Upper lobe of left lung (tissue), 6 donors: ENCODE results near the gene EPOP. TPM values are rescaled to one million over a fixed set of nuclear protein-coding genes. Genes with fewer than 3 reads are reported as not detected.

Experiments used
- ATAC-seq, 2 donors: fragments of 200-7000 bp; cut with Tn5 transposase; one replicate each; pipeline ENCODE4 v1.9.1; 2022; ENCODE audit warnings: mild to moderate bottlenecking in 2 of 2, moderate library complexity in 2 of 2; ENCODE audit not compliant: low FRiP score in 2 of 2
- DNase-seq, 2 donors: peaks; one replicate each; pipeline ENCODE4 v3.0.0-alpha.2; 2019 to 2020
- H3K27ac ChIP-seq, 4 donors: fragments of 200-600 bp; sonication (generic); one replicate each; pipeline ENCODE4 v1.5.1; 2016 to 2019
- H3K27me3 ChIP-seq, 4 donors: fragments of 200-600 bp; sonication (generic); one replicate each; pipeline ENCODE4 v1.5.1; 2017 to 2019
- H3K36me3 ChIP-seq, 4 donors: fragments of 200-600 bp; sonication (generic); one replicate each; pipeline ENCODE4 v1.5.1; 2016 to 2019
- H3K4me1 ChIP-seq, 4 donors: fragments of 200-600 bp; sonication (generic); one replicate each; pipeline ENCODE4 v1.5.1; 2018 to 2019
- H3K4me3 ChIP-seq, 4 donors: fragments of 200-600 bp; sonication (generic); one replicate each; pipeline ENCODE4 v1.5.1; 2017 to 2019; ENCODE audit warnings: mild to moderate bottlenecking in 2 of 4, moderate library complexity in 1 of 4
- H3K9me3 ChIP-seq, 4 donors: fragments of 200-600 bp; sonication (generic); one replicate each; pipeline ENCODE4 v1.5.1; 2018 to 2019
- CTCF ChIP-seq, 6 experiments: fragments of 450-650 bp in 4 of 6; fragments of 200-600 bp in 2 of 6; sonication (generic) in 2 of 6; IDR thresholded peaks; one replicate each; pipeline ENCODE4 v1.5.1; 2016 to 2019; ENCODE audit warnings: antibody characterized with exemption in 6 of 6
- EP300 ChIP-seq, 4 donors: sonication (generic); formaldehyde crosslinking; IDR thresholded peaks; one replicate each; pipeline ENCODE4 v1.5.1; 2017; ENCODE audit warnings: antibody characterized with exemption in 4 of 4, control low read depth in 2 of 4
- POLR2A ChIP-seq, 4 donors: fragments of 450-650 bp; IDR thresholded peaks; one replicate each; pipeline ENCODE4 v1.5.1; 2016 to 2017; ENCODE audit warnings: antibody characterized with exemption in 4 of 4, mild to moderate bottlenecking in 2 of 4
- POLR2AphosphoS5 ChIP-seq, 2 donors: sonication (generic); formaldehyde crosslinking; IDR thresholded peaks; one replicate each; pipeline ENCODE4 v1.5.1; 2017; ENCODE audit warnings: antibody characterized with exemption in 2 of 2
- WGBS, 2 donors: methylation state at CpG; one replicate each; pipeline ENCODE4 v1.1.5; 2017 to 2018; 5-methylcytosine and 5-hydroxymethylcytosine counted together
- total RNA-seq, 6 donors: library from RNA; depleted of rRNA in 4 of 6; stranded (reverse); fragments of >200 nt in 4 of 6; gene quantifications; one replicate each; pipeline versions ENCODE4 v1.1.0 to v1.2.1, GENCODE V29; 2016 to 2021
- donor health status: DM: no; HTN: no; CAD: no; lungs with moderate emphysema.
- donor health status: DM: no; HTN: yes; CAD: no; lungs with severe emphysema.

EPOP gene
- 1 to 10 TPM; 1.1 to 2.3 (median 1.8) TPM for total RNA-seq

GRCh38 chr17:38674749-38675615 is at the start of gene EPOP:
TSS of gene EPOP (minus strand) at chr17:38674957. CDS start at chr17:38674495, 462 bp downstream.
- TF ChIP-seq POLR2A (IDR thresholded peaks at IDR 0.05) (peak in 3 of 4 donors; percentile 46 to 74 (median 61)), POLR2AphosphoS5 (IDR thresholded peaks at IDR 0.05) (peak; percentile 40 to 56), EP300 (IDR thresholded peaks at IDR 0.05) (no peak)
- peaks cover 4 to 43% (median 23%) of the 10 kb centered on the region in 4 donors for H3K27me3 ChIP-seq
- DNase-seq: peak; percentile 88 to 98
- peak; percentile 86 to 94 for ATAC-seq
- H3K36me3 ChIP-seq: no peaks in the 10 kb centered on the region
- H3K9me3 ChIP-seq: no peaks in the 10 kb centered on the region
- H3K4me1 ChIP-seq: peaks cover 28 to 41% (median 32%) of the 10 kb centered on the region in 4 donors
- H3K4me3 ChIP-seq: peak within 1 kb of the TSS; percentile 46 to 69 (median 60)
- WGBS, 2 donors: 7% methylated on average over 45 to 50 of the region's 80 CpGs
- peak within 1 kb of the TSS in 3 of 4 donors; percentile 29 to 57 (median 39) for H3K27ac ChIP-seq

DNA sequence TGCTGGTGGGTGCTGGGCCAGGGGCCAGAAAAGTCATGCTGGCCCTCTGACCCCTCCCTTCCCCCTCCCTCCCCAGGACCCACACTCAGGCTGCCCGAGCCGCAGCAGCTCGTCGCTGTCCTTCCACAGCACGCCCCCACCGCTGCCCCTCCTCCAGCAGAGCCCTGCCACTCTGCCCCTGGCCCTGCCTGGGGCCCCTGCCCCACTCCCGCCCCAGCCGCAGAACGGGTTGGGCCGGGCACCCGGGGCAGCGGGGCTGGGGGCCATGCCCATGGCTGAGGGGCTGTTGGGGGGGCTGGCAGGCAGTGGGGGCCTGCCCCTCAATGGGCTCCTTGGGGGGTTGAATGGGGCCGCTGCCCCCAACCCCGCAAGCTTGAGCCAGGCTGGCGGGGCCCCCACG is 47.0 kb upstream of the EPOP start:
- Histone ChIP-seq H3K4me3 (no peak overlapping the region), H3K4me1 (peaks cover 4 to 24% (median 12%) of the 10 kb centered on the region in 4 donors), H3K36me3 (peaks cover 8 to 85% (median 63%) of the 10 kb centered on the region in 4 donors), H3K27me3 (no peaks in the 10 kb centered on the region), H3K9me3 (no peaks in the 10 kb centered on the region), H3K27ac (peak overlapping the region in 1 of 4 donors; percentile 30)
- ATAC-seq: no peak
- 89 to 92% methylated on average over 4 to 16 of the region's 16 CpGs for WGBS, 2 donors
- DNase-seq: no peak
- TF ChIP-seq POLR2A (IDR thresholded peaks at IDR 0.05): no peak
- no peak for TF ChIP-seq CTCF (IDR thresholded peaks at IDR 0.05)
- TF ChIP-seq EP300 (IDR thresholded peaks at IDR 0.05): no peak
- TF ChIP-seq POLR2AphosphoS5 (IDR thresholded peaks at IDR 0.05): no peak

GRCh38 chr17:38720941-38721340 is 46.2 kb upstream of the EPOP start:
- Histone ChIP-seq H3K4me1 (peaks cover 4 to 24% (median 12%) of the 10 kb centered on the region in 4 donors), H3K4me3 (no peak overlapping the region), H3K27ac (no peak overlapping the region), H3K9me3 (no peaks in the 10 kb centered on the region), H3K36me3 (peaks cover 14 to 91% (median 72%) of the 10 kb centered on the region in 4 donors), H3K27me3 (no peaks in the 10 kb centered on the region)
- no peak for TF ChIP-seq POLR2A (IDR thresholded peaks at IDR 0.05)
- TF ChIP-seq EP300 (IDR thresholded peaks at IDR 0.05): no peak
- no peak for TF ChIP-seq POLR2AphosphoS5 (IDR thresholded peaks at IDR 0.05)
- TF ChIP-seq CTCF (IDR thresholded peaks at IDR 0.05): no peak
- ATAC-seq: no peak
- no peak for DNase-seq
- WGBS, 2 donors: 89 to 91% methylated on average over 6 of the region's 6 CpGs

- TF ChIP-seq EP300 (IDR thresholded peaks at IDR 0.05) (no peak), POLR2A (IDR thresholded peaks at IDR 0.05) (no peak)
- H3K4me3 ChIP-seq: no peak overlapping the region
Measured at GRCh38 chr17:38719943-38720641, 45.3 kb upstream of the EPOP start.

GRCh38 chr17:38719289-38719942 is 44.7 kb upstream of the EPOP start:
- Histone ChIP-seq H3K36me3 (peaks cover 11 to 93% (median 74%) of the 10 kb centered on the region in 4 donors), H3K4me3 (no peak overlapping the region), H3K27ac (no peak overlapping the region), H3K4me1 (peaks cover 3 to 11% (median 4%) of the 10 kb centered on the region in 4 donors), H3K9me3 (no peaks in the 10 kb centered on the region), H3K27me3 (no peaks in the 10 kb centered on the region)
- ATAC-seq (no peak), DNase-seq (no peak)
- 91 to 92% methylated on average over 19 to 29 of the region's 29 CpGs for WGBS, 2 donors
- no peak for TF ChIP-seq EP300 (IDR thresholded peaks at IDR 0.05)
- TF ChIP-seq POLR2A (IDR thresholded peaks at IDR 0.05): no peak
- TF ChIP-seq CTCF (IDR thresholded peaks at IDR 0.05): no peak
- no peak for TF ChIP-seq POLR2AphosphoS5 (IDR thresholded peaks at IDR 0.05)

More at GRCh38 chr17:38719943-38720641, 45.3 kb upstream of the EPOP start:
- Histone ChIP-seq H3K27me3 (no peaks in the 10 kb centered on the region), H3K9me3 (no peaks in the 10 kb centered on the region), H3K27ac (no peak overlapping the region), H3K4me1 (peaks cover 4 to 18% (median 10%) of the 10 kb centered on the region in 4 donors), H3K36me3 (peaks cover 12 to 93% (median 77%) of the 10 kb centered on the region in 4 donors)
- no peak for DNase-seq
- no peak for ATAC-seq
- WGBS, 2 donors: 87 to 88% methylated on average over 24 to 39 of the region's 39 CpGs
